Measurements from ENCODE around the gene STAT5B.

The STAT5B gene

GRCh38 chr17:42178817-42179216 lies 97.4 kb downstream of the STAT5B start:
- H3K79me2 ChIP-seq (ENCODE audit: insufficient read depth, low read length) = no peaks in the 10 kb centered on the region
- H2AFZ ChIP-seq (ENCODE audit: low read depth, low read length, severe bottlenecking) = no peak overlapping the region
- no peak overlapping the region for H3K4me3 ChIP-seq (ENCODE audit: insufficient read depth, low read length, poor library complexity, severe bottlenecking)
- H3K9me2 ChIP-seq (replicated peaks; ENCODE audit: insufficient read depth, low read length) = no peaks in the 10 kb centered on the region
- no peaks in the 10 kb centered on the region for H3K9me3 ChIP-seq (ENCODE audit: insufficient read depth, low read length)
- H3F3A ChIP-seq (ENCODE audit: insufficient read depth) = peaks cover 12% of the 10 kb centered on the region
- H4K20me1 ChIP-seq (ENCODE audit: low read depth, low read length) = no peaks in the 10 kb centered on the region
- H3K27me3 ChIP-seq (ENCODE audit: low read length) = no peaks in the 10 kb centered on the region
- H3K36me3 ChIP-seq (ENCODE audit: low read length) = no peaks in the 10 kb centered on the region
- H3K9ac ChIP-seq (ENCODE audit: low read length) = no peak overlapping the region
- H3K4me2 ChIP-seq (ENCODE audit: low read depth, low read length, poor library complexity, severe bottlenecking) = peak overlapping the region; percentile 23
- peak overlapping the region; percentile 50 for H3K27ac ChIP-seq (ENCODE audit: low read depth, low read length)
- TF ChIP-seq EZH2phosphoT487 (conservative IDR thresholded peaks at IDR 0.05; ENCODE audit: low read length) (no peak), CTCF (IDR thresholded peaks at IDR 0.05; ENCODE audit: insufficient read depth, low read length, poor library complexity, severe bottlenecking) (no peak)

GRCh38 chr17:42177684-42178083 lies 98.5 kb downstream of the STAT5B start:
- Histone ChIP-seq H3K79me2 (ENCODE audit: insufficient read depth, low read length) (no peaks in the 10 kb centered on the region), H3K9me2 (replicated peaks; ENCODE audit: insufficient read depth, low read length) (no peaks in the 10 kb centered on the region), H3K4me2 (ENCODE audit: low read depth, low read length, poor library complexity, severe bottlenecking) (no peak overlapping the region), H3K4me3 (ENCODE audit: insufficient read depth, low read length, poor library complexity, severe bottlenecking) (no peak overlapping the region), H3K36me3 (ENCODE audit: low read length) (no peaks in the 10 kb centered on the region), H3K9ac (ENCODE audit: low read length) (no peak overlapping the region), H3K27me3 (ENCODE audit: low read length) (no peaks in the 10 kb centered on the region), H4K20me1 (ENCODE audit: low read depth, low read length) (no peaks in the 10 kb centered on the region), H3K9me3 (ENCODE audit: insufficient read depth, low read length) (no peaks in the 10 kb centered on the region), H3K27ac (ENCODE audit: low read depth, low read length) (no peak overlapping the region), H3F3A (ENCODE audit: insufficient read depth) (peaks cover 10% of the 10 kb centered on the region), H2AFZ (ENCODE audit: low read depth, low read length, severe bottlenecking) (no peak overlapping the region)
- TF ChIP-seq EZH2phosphoT487 (conservative IDR thresholded peaks at IDR 0.05; ENCODE audit: low read length) (no peak), CTCF (IDR thresholded peaks at IDR 0.05; ENCODE audit: insufficient read depth, low read length, poor library complexity, severe bottlenecking) (no peak)

GRCh38 chr17:42174126-42174783 lies 101.9 kb downstream of the STAT5B start:
- H3K36me3 ChIP-seq (ENCODE audit: low read length) = no peaks in the 10 kb centered on the region
- no peak overlapping the region for H3K27ac ChIP-seq (ENCODE audit: low read depth, low read length)
- peaks cover 4% of the 10 kb centered on the region for H3F3A ChIP-seq (ENCODE audit: insufficient read depth)
- no peaks in the 10 kb centered on the region for H3K9me3 ChIP-seq (ENCODE audit: insufficient read depth, low read length)
- no peak overlapping the region for H2AFZ ChIP-seq (ENCODE audit: low read depth, low read length, severe bottlenecking)
- no peak overlapping the region for H3K4me2 ChIP-seq (ENCODE audit: low read depth, low read length, poor library complexity, severe bottlenecking)
- no peak overlapping the region for H3K9ac ChIP-seq (ENCODE audit: low read length)
- no peaks in the 10 kb centered on the region for H4K20me1 ChIP-seq (ENCODE audit: low read depth, low read length)
- no peaks in the 10 kb centered on the region for H3K27me3 ChIP-seq (ENCODE audit: low read length)
- H3K79me2 ChIP-seq (ENCODE audit: insufficient read depth, low read length) = no peaks in the 10 kb centered on the region
- no peaks in the 10 kb centered on the region for H3K9me2 ChIP-seq (replicated peaks; ENCODE audit: insufficient read depth, low read length)
- no peak for TF ChIP-seq CTCF (IDR thresholded peaks at IDR 0.05; ENCODE audit: insufficient read depth, low read length, poor library complexity, severe bottlenecking)
- no peak overlapping the region for H3K4me3 ChIP-seq (ENCODE audit: insufficient read depth, low read length, poor library complexity, severe bottlenecking)
